GM12865 (cell line): ENCODE results near the gene FARP1.

ENCODE experiments used
- DNase-seq: peaks from one replicate; pipeline ENCODE4 v3.0.0; 2010; ENCODE audit warnings: low read depth
- H3K4me3 ChIP-seq: 2 replicates; pipeline ENCODE4 v1.5.1; 2011; ENCODE audit warnings: mild to moderate bottlenecking, low read depth, low read length, control low read depth
- TF ChIP-seq, protein P1 (sequence below): IDR thresholded peaks from 2 replicates; pipeline ENCODE4 v1.5.1; 2011; ENCODE audit warnings: low read length, control low read depth, low read depth, inconsistent platforms; ENCODE audit not compliant: insufficient read depth; ENCODE audit errors: missing control alignments

FARP1 gene

DNA sequence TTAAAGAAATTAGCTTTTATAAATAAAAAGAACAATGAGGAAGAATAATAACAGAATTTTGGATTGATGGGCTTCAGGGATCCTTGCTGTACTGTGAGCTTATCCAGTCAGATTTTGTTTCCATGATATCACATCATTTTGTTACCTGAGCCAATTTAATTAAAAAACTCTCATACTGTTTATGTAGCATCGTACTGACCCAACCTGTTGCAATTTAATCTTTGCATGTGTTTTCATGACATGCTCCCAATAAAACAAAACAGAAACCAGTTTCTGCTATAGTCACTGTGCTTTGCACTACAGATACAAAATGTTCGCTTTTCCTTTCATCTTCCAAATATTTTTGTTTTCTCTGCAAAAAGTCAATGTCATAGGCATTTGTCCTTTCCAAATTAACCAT lies 143.9 kb downstream of the FARP1 start:
- DNase-seq, result no peak
- H3K4me3 ChIP-seq, result no peak overlapping the region
- TF ChIP-seq, protein P1, sequence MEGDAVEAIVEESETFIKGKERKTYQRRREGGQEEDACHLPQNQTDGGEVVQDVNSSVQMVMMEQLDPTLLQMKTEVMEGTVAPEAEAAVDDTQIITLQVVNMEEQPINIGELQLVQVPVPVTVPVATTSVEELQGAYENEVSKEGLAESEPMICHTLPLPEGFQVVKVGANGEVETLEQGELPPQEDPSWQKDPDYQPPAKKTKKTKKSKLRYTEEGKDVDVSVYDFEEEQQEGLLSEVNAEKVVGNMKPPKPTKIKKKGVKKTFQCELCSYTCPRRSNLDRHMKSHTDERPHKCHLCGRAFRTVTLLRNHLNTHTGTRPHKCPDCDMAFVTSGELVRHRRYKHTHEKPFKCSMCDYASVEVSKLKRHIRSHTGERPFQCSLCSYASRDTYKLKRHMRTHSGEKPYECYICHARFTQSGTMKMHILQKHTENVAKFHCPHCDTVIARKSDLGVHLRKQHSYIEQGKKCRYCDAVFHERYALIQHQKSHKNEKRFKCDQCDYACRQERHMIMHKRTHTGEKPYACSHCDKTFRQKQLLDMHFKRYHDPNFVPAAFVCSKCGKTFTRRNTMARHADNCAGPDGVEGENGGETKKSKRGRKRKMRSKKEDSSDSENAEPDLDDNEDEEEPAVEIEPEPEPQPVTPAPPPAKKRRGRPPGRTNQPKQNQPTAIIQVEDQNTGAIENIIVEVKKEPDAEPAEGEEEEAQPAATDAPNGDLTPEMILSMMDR, result no peak

DNA sequence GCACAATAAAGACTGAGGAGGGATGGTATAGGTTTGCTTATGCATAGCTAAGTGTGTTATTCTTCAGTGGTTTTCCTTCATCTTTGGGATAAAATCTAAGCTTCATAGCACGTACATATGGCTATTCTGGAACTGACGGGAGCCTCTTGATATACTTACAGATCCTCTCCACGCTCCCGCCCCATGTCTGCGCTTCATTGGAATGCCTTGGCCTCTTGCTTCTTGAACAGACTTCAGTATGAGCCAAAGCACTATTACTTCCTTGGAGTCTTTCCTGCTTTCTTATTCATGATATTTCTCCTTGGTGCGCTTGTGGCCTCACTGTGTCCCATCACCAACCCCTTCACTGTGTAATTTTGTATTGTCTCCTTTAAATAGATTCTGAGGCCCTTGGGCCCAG lies 145.3 kb downstream of the FARP1 start:
- H3K4me3 ChIP-seq, result no peak overlapping the region
- DNase-seq, result no peak
- TF ChIP-seq, protein P1, result no peak

DNA sequence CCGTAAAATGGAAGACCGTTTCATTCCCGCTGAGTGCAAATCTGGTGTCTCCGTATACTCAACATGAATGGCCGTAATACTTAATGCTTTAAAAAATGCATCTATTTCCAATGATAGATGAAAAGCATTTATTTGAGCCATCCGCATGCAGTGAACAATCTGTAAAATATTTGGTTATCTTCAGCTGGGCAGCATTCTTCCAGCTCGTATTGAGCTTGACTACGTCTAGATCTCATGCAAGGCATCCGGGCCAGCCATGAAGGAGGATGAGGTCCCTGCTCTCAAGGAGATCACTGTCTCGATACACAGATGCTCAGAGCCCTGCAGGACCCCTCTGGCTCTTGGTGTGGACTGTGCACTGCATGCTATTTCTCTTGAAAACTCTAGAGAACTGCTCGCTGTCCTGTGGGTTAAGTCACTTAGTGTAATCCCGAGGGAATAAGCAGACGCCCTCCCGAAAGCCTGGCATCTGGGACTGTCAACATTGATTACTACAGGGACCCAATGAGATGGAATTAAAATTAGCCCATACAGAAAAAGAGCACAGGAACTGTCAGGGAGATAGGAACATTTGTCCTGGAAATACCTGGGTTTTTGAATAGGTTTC lies 146.5 kb downstream of the FARP1 start:
- TF ChIP-seq, protein P1, result no peak
- DNase-seq, result no peak
- H3K4me3 ChIP-seq, result no peak overlapping the region

DNA sequence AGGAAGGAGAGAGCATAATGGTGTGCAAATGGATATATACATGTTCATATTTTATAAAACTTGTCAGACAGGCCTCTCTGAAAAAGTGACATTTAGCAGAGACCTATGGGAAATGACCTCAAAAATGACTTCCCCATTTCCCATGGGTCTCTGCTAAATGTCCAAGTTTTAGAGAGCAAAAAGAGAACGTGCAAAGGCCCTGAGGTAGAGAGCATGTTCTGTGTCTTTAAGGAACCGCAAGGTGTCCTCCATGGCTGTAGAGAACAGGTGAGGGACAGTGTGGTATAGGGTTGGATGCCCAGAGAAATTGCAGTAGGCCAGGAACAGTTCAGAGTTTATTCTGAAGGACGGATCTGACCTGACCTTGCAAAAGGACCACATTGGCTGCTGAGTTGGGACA lies 147.4 kb downstream of the FARP1 start:
- no peak overlapping the region for H3K4me3 ChIP-seq
- TF ChIP-seq, protein P1, result no peak
- no peak for DNase-seq

DNA sequence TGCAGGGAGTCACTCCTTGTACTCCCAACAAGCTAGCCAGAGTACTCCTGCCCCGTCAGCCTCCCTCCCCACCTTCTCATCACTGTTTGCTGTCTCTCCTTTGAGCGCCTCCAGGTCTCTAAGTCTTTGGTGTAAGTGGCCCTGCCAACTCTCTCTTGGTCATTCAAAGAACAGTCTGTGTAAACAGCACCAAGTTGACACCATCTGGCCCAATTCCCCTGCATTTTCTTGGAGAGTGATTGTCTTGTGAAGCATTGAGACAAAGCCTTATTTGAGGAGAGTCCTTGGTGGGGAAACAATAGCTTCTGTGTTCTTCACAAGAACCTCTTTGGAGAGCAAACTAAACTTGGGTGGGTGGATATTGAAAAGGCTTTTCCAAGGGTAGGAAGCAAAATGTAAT lies 148.8 kb downstream of the FARP1 start:
- DNase-seq, result no peak
- TF ChIP-seq, protein P1, result no peak
- no peak overlapping the region for H3K4me3 ChIP-seq

DNA sequence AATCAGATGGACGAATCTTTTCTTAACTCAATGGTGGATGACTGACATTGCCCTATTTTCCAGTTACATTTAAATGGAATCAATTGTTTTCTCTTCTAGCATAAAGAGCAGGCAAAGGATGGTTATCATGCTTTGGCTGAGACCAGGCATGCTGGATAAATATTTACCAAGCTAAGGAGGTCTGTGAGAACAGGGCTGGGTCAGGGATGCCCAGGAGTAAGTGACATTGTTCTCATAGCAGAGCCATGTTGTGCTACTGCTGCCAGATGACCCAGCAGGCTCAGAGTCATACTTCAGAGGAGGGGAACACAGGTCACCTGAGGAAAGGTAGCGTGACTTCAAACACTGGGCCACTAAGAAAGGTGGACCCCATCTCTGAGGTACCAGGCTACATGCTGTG lies 150.2 kb downstream of the FARP1 start:
- DNase-seq, result no peak
- TF ChIP-seq, protein P1, result no peak
- no peak overlapping the region for H3K4me3 ChIP-seq

DNA sequence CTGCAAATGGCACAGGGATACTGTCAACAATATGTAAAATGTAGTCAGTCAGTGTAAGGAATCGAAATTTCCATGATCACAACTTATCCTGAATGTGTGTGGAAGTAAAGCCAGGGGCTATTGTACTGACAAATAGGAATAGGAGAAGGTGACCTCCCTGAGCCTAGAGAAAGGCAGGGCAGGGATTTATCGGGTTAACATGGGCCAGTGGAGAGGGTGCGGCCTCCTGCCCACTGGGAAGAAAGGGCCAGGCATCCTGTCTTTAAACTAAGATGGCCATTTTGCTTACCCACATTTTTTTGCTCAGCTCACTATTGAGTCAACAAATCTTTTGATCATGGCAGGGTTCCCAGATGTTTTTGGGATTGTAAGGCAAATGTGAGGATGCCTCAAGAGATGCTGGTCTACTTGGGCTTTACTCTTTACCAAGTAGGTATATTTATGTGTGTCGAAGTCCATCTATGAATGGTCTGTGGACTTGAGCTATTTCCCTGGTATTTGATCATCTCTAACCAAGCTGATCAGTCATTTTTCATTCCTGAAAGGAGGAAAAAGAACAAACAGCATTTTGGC lies 150.8 kb downstream of the FARP1 start:
- TF ChIP-seq, protein P1, result no peak
- no peak for DNase-seq
- no peak overlapping the region for H3K4me3 ChIP-seq
